HFFc6 (cell line): Measurements from ENCODE around the gene RSRC1. TPM values are rescaled to one million over a fixed set of nuclear protein-coding genes. Genes with fewer than 3 reads are reported as not detected.
A peak's percentile ranks its signal among the peaks of the same experiment; 100 is the strongest.

ENCODE experiments used
- DNase-seq: peaks from one replicate; pipeline ENCODE4 v3.0.0-alpha.2; 2018
- H3K27ac Mint-ChIP-seq: 2 replicates; pipeline ENCODE4 v1.8.0; 2020; ENCODE audit warnings: mild to moderate bottlenecking, mixed read lengths
- H3K27me3 Mint-ChIP-seq: 2 replicates; pipeline ENCODE4 v1.8.0; 2021; ENCODE audit warnings: mild to moderate bottlenecking, moderate library complexity, mixed read lengths; ENCODE audit not compliant: insufficient read depth
- H3K36me3 Mint-ChIP-seq: 2 replicates; pipeline ENCODE4 v1.8.0; 2021; ENCODE audit warnings: low read depth, mixed read lengths
- H3K4me1 Mint-ChIP-seq: 2 replicates; pipeline ENCODE4 v1.8.0; 2020; ENCODE audit warnings: low read depth, mixed read lengths
- H3K4me3 Mint-ChIP-seq: 2 replicates; pipeline ENCODE4 v1.8.0; 2020; ENCODE audit warnings: mild to moderate bottlenecking, moderate library complexity, mixed read lengths
- H3K9me3 Mint-ChIP-seq: 2 replicates; pipeline ENCODE4 v1.8.0; 2020; ENCODE audit warnings: mild to moderate bottlenecking, mixed read lengths
- CTCF ChIP-seq: fragments of 200-600 bp; sonication (generic); IDR thresholded peaks from 2 replicates; pipeline ENCODE4 v1.5.0; 2021; ENCODE audit warnings: antibody characterized with exemption, mild to moderate bottlenecking
- total RNA-seq, 6 experiments: library from RNA; stranded (reverse); fragmentation: NEBNext Ultra II Directional; extraction: Animal tissue kit (Norgen Biotek cat#: 25700); gene quantifications; 2 replicates in 1 of 6; 3 replicates in 5 of 6; pipeline ENCODE4 v1.2.3, GENCODE V29; 2021

The RSRC1 gene
- total RNA-seq, 6 experiments from 2014 or later: 20.5 to 37.6 (median 33.0) TPM

GRCh38 chr3:158105710-158106253 lies 4.1 kb upstream of the RSRC1 start:
- peak; percentile 62 for DNase-seq
- Mint-ChIP-seq H3K4me3 (peak overlapping the region; percentile 95), H3K27me3 (peaks cover 24% of the 10 kb centered on the region), H3K27ac (peak overlapping the region; percentile 82), H3K9me3 (0 out of 2 replicates have a peak, but pooled peaks cover 3% of the 10 kb centered on the region), H3K36me3 (peaks cover 13% of the 10 kb centered on the region), H3K4me1 (peaks cover 52% of the 10 kb centered on the region)
- no peak for TF ChIP-seq CTCF

GRCh38 chr3:158106766-158107471 lies 3.0 kb upstream of the RSRC1 start:
- H3K4me1 Mint-ChIP-seq: peaks cover 61% of the 10 kb centered on the region
- H3K4me3 Mint-ChIP-seq: peak overlapping the region; percentile 95
- H3K36me3 Mint-ChIP-seq: peaks cover 13% of the 10 kb centered on the region
- no peak for TF ChIP-seq CTCF
- no peak for DNase-seq
- peak overlapping the region; percentile 26 for H3K27ac Mint-ChIP-seq
- 0 out of 2 replicates have a peak, but pooled peaks cover 3% of the 10 kb centered on the region for H3K9me3 Mint-ChIP-seq
- peaks cover 24% of the 10 kb centered on the region for H3K27me3 Mint-ChIP-seq

- DNase-seq: no peak
- Mint-ChIP-seq H3K4me3 (peak overlapping the region; percentile 95), H3K27me3 (peaks cover 23% of the 10 kb centered on the region), H3K9me3 (peaks cover 3% of the 10 kb centered on the region; the same call in 1 of the 2 replicates), H3K27ac (peak overlapping the region; percentile 26; the same call in 1 of the 2 replicates), H3K4me1 (peaks cover 59% of the 10 kb centered on the region), H3K36me3 (peaks cover 14% of the 10 kb centered on the region)
- no peak for TF ChIP-seq CTCF
Measured at GRCh38 chr3:158107605-158108444, 2.1 kb upstream of the RSRC1 start.

GRCh38 chr3:158108445-158108985 lies 1.4 kb upstream of the RSRC1 start:
- Mint-ChIP-seq H3K27ac (no peak overlapping the region), H3K4me1 (peaks cover 53% of the 10 kb centered on the region), H3K4me3 (peak overlapping the region; percentile 5; the same call in 1 of the 2 replicates), H3K9me3 (peaks cover 3% of the 10 kb centered on the region; the same call in 1 of the 2 replicates), H3K36me3 (peaks cover 17% of the 10 kb centered on the region), H3K27me3 (peaks cover 20% of the 10 kb centered on the region)
- TF ChIP-seq CTCF: no peak
- DNase-seq: no peak

GRCh38 chr3:158109295-158109803 lies 540 bp upstream of the RSRC1 start:
- Mint-ChIP-seq H3K4me3 (peak overlapping the region; percentile 95), H3K27me3 (peaks cover 16% of the 10 kb centered on the region), H3K9me3 (peaks cover 11% of the 10 kb centered on the region), H3K27ac (peak overlapping the region; percentile 92), H3K36me3 (peaks cover 25% of the 10 kb centered on the region), H3K4me1 (peaks cover 45% of the 10 kb centered on the region)
- no peak for TF ChIP-seq CTCF
- DNase-seq: no peak
